Measurements from ENCODE around the gene EVC2. TPM values are rescaled to one million over a fixed set of nuclear protein-coding genes. Genes with fewer than 3 reads are reported as not detected.

Gene EVC2
- total and polyA plus RNA-seq, 12 donors, result 0.66 to 3.4 (median 1.7) TPM

DNA sequence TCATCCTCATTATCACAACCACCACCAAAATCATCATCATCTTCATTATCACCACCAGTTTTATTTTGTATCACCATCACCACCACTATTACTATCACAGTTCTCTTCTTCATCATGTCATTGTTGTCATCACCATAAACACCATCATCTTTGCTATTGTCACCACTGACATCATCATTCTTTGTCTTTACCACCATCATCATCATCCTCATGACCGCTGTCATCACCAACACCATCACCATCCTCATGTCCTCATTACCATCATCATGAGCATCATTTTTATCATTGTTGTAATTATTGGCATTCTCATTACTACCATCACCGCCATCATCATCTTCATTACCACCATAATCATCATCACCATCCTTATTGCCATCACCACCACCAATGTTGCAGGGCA is 34.0 kb upstream of the EVC2 start:
- no peak overlapping the region for H3K4me3 ChIP-seq
- H3K9me3 ChIP-seq (replicated peaks in 1 of 3), result no peaks in the 10 kb centered on the region
- H3K27me3 ChIP-seq, result no peaks in the 10 kb centered on the region
- TF ChIP-seq, protein P1, sequence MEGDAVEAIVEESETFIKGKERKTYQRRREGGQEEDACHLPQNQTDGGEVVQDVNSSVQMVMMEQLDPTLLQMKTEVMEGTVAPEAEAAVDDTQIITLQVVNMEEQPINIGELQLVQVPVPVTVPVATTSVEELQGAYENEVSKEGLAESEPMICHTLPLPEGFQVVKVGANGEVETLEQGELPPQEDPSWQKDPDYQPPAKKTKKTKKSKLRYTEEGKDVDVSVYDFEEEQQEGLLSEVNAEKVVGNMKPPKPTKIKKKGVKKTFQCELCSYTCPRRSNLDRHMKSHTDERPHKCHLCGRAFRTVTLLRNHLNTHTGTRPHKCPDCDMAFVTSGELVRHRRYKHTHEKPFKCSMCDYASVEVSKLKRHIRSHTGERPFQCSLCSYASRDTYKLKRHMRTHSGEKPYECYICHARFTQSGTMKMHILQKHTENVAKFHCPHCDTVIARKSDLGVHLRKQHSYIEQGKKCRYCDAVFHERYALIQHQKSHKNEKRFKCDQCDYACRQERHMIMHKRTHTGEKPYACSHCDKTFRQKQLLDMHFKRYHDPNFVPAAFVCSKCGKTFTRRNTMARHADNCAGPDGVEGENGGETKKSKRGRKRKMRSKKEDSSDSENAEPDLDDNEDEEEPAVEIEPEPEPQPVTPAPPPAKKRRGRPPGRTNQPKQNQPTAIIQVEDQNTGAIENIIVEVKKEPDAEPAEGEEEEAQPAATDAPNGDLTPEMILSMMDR (IDR thresholded peaks at IDR 0.05), result no peak
- no peak for TF ChIP-seq POLR2A (IDR thresholded peaks at IDR 0.05)
- H3K36me3 ChIP-seq (replicated peaks in 1 of 2), result no peaks in the 10 kb centered on the region
- WGBS, 4 donors, result 94 to 100% (median 97%) methylated on average over 2 of the region's 2 CpGs
- intact Hi-C loops (cut with DNase I), result no loop called here
- DNase-seq, result no peak
- no peak overlapping the region for H3K27ac ChIP-seq
- no peaks in the 10 kb centered on the region for H3K4me1 ChIP-seq (replicated peaks in 1 of 2)

DNA sequence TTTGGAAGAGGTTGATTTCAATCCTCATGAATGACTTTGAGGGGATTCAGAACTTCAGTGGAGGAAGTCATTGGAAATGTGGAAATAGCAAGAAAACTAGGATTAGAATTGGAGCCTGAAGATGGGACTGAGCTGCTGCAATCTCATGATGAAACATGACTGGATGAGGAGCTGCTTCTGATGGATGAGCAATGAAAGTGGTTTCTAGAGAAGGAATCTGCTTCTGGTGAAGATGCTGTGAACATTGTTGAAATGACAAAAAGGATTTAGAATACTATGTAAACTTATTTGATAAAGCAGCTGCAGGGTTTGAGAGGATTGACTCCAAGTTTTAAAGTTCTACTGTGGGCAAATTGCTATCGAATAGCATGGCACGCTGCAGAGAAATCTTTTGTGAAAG is 29.7 kb upstream of the EVC2 start:
- Histone ChIP-seq H3K27ac (no peak overlapping the region), H3K4me1 (replicated peaks in 1 of 2) (no peaks in the 10 kb centered on the region), H3K36me3 (replicated peaks in 1 of 2) (no peaks in the 10 kb centered on the region), H3K4me3 (no peak overlapping the region), H3K27me3 (no peaks in the 10 kb centered on the region), H3K9me3 (replicated peaks in 1 of 3) (no peaks in the 10 kb centered on the region)
- TF ChIP-seq, protein P1 (IDR thresholded peaks at IDR 0.05), result no peak
- TF ChIP-seq POLR2A (IDR thresholded peaks at IDR 0.05), result no peak
- intact Hi-C loops (cut with DNase I), result no loop called here
- no peak for DNase-seq
- whole genome bisulfite sequencing, 4 donors, result 98 to 100% (median 99%) methylated on average over 2 of the region's 2 CpGs

DNA sequence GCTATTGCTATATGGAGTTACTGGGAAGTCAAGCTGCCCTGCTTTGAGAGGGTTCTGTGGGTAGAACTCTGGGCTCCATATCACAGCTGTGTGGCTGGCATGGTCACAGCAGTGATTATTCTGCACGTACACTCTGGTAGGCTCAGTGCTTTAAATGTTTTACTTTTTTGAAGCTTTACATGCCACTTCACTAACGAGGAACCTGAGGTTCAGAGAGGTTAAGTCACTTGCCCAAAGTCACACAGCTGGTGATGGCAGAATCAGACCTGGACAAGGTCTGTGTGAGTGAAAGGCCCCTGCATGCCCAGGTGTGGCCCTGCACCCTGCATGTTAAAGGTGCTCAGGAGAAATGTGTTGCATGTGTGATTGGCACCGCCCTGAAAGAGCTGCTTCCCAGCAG is 27.1 kb upstream of the EVC2 start:
- 88 to 91% (median 89%) methylated on average over 2 to 3 of the region's 3 CpGs for WGBS, 4 donors
- Histone ChIP-seq H3K36me3 (replicated peaks in 1 of 2) (no peaks in the 10 kb centered on the region), H3K9me3 (replicated peaks in 1 of 3) (no peaks in the 10 kb centered on the region), H3K27me3 (no peaks in the 10 kb centered on the region), H3K4me1 (replicated peaks in 1 of 2) (no peaks in the 10 kb centered on the region), H3K27ac (no peak overlapping the region), H3K4me3 (no peak overlapping the region)
- no peak for DNase-seq
- intact Hi-C loops (cut with DNase I), result no loop called here
- TF ChIP-seq, protein P1 (IDR thresholded peaks at IDR 0.05), result no peak
- TF ChIP-seq POLR2A (IDR thresholded peaks at IDR 0.05), result no peak

DNA sequence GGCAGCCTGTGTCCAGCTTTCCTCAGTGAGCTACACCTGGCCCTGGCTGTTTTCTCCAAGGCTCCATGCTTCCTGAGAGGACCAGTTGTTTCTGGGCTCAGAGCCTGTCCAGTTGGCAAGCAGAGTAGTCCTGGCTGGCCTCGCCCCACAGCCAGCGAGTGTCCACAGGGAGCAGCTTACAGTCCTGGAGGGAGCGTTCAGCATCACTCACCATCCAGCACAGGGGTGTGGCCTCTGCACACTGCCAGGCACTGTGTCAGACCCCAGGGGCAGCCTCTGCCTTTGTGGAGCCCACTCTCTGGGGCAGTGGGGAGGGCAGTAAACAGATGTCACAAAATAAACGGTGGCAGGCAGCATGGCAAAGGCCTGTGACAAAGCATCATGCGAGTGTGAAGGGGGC is 26.5 kb upstream of the EVC2 start:
- 86 to 92% (median 91%) methylated on average over 5 of the region's 5 CpGs; no CpG with 5 or more reads in 1 of the 4 donors for WGBS, 4 donors

More for the DNA sequence above, 26.5 kb upstream of the EVC2 start:
- no peaks in the 10 kb centered on the region for H3K9me3 ChIP-seq (replicated peaks in 1 of 3)
- H3K4me3 ChIP-seq, result no peak overlapping the region
- H3K4me1 ChIP-seq (replicated peaks in 1 of 2), result no peaks in the 10 kb centered on the region
- H3K36me3 ChIP-seq (replicated peaks in 1 of 2), result no peaks in the 10 kb centered on the region
- TF ChIP-seq, protein P1 (IDR thresholded peaks at IDR 0.05), result no peak
- TF ChIP-seq POLR2A (IDR thresholded peaks at IDR 0.05), result no peak
- DNase-seq, result no peak
- intact Hi-C loops (cut with DNase I), result no loop called here
- H3K27me3 ChIP-seq, result no peaks in the 10 kb centered on the region
- H3K27ac ChIP-seq, result no peak overlapping the region
